Activated CD4-positive, alpha-beta T cell treated with anti-CD3 and anti-CD28 coated beads for 48 hours (primary cell): Measurements from ENCODE around the gene KRTAP5-11.
"Not testable (repeated sequence)": the region's sequence is repeated elsewhere in the genome, so short reads cannot be mapped to it uniquely, and the experiment has no call there.

Source experiments
- DNase-seq: peaks from one replicate; pipeline ENCODE4 v3.0.0-alpha.2; 2020

The KRTAP5-11 gene, protein sequence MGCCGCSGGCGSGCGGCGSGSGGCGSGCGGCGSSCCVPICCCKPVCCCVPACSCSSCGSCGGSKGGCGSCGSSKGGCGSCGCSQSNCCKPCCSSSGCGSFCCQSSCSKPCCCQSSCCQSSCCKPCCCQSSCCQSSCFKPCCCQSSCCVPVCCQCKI

GRCh38 chr11:71582309-71582895 is at the start of gene KRTAP5-11:
Gene KRTAP5-11, minus strand, starts transcription at chr11:71582875. Its CDS starts 38 bp downstream, at chr11:71582837.
- no peak for DNase-seq

GRCh38 chr11:71631551-71631950 is 48.9 kb upstream of the KRTAP5-11 start:
- DNase-seq = not testable (repeated sequence)

GRCh38 chr11:71630071-71630470 is 47.4 kb upstream of the KRTAP5-11 start:
- not testable (repeated sequence) for DNase-seq

GRCh38 chr11:71628943-71629342 is 46.3 kb upstream of the KRTAP5-11 start:
- DNase-seq = not testable (repeated sequence)

DNA sequence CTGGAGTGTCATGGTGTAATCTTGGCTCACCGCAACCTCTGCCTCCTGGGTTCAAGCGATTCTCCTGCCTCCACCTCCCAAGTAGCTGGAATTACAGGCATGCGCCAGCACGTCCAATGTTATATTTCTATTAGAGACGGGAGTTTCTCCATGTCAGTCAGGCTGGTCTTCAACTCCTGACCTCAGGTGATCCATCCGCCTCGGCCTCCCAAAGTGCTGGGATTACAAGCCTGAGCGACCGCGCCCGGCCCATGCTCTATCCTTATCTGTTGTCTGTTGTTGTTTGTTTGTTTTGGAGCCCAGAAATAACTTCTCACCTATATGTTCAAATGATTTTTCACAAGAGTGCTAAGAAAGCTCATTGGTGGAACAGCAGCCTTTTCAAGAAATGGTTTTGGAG is 40.6 kb upstream of the KRTAP5-11 start:
- not testable (repeated sequence) for DNase-seq

- not testable (repeated sequence) for DNase-seq
Observed at GRCh38 chr11:71622561-71622960, 39.9 kb upstream of the KRTAP5-11 start.

DNA sequence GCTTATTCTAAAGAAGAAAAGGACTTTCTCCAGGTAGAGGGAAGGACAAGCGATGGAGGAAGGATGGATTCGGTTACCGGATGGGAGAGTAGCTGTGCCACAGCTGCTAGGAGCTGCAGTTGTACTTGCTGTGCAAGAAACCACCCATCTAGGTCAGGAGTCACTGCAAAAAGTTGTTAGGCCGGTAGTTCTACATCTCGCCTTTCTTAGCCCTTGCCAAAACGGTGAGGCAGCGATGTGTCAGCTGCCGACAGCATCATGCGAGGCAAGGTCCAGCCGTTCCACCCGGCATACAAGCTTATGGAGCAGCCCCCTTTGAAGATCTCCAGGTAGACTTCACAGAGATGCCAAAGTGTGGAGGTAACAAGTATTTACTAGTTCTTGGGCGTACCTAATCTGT is 32.3 kb upstream of the KRTAP5-11 start:
- not testable (repeated sequence) for DNase-seq

DNA sequence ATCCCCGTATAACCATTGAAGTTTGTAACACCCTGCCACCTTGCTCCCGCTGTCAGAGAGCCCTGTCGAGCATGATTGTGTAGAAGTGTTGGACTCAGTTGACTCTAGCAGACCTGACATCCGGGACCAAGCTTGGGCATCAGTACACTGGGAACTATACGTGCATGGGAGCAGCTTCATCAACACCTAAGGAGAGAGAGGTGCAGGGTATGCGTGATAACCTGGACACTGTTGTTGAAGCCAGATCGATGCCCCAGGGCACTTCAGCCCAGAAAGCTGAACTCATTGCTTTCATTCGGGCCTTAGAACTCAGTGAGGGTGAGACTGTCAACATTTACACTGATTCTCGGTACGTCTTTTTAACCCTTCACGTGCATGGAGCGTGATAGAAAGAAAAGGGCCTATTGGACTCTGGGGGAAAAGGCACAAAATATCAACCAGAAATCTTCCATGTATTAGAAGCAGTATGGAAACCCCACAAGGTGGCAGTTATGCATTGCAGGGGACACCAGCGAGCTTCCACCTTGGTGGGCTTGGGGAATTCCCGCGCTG is 31.8 kb upstream of the KRTAP5-11 start:
- not testable (repeated sequence) for DNase-seq

GRCh38 chr11:71613931-71614330 is 31.3 kb upstream of the KRTAP5-11 start:
- DNase-seq = not testable (repeated sequence)

GRCh38 chr11:71611218-71611910 is 28.7 kb upstream of the KRTAP5-11 start:
- DNase-seq = not testable (repeated sequence)

GRCh38 chr11:71608272-71608671 is 25.6 kb upstream of the KRTAP5-11 start:
- DNase-seq = not testable (repeated sequence)

DNA sequence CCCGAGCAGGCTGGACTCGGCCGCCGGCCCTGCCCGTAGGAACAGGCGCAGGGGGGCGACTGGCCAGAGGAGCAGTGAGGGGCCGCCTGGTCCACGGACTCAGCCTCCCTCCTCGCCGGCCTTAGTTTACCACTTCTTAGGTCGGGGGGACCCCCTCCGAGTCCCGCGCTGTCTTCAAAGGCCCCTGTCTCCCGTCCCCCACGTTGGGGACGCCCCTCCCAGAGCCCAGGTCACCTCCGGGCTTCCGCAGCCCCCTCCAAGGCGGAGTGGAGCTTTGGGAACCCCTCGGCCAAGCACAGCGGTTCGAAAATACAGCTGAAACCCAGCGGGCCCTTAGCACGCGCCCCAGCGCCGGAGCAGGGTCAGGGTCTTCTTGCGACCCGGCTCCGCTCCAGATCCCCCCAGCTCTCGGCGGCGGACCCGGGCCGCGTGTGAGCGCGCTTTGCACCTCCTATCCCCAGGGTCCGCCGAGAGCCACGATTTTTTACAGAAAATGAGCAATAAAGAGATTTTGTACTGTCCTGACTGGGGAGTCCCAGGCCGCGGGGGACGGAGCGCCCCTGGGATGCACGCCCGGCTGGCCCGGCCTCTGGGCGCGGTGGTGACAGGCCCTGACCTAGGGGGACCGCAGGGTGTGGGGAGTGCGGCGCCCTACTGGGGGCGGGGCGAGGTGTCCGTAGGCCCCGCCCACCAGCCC is 25.0 kb upstream of the KRTAP5-11 start:
- not testable (repeated sequence) for DNase-seq

DNA sequence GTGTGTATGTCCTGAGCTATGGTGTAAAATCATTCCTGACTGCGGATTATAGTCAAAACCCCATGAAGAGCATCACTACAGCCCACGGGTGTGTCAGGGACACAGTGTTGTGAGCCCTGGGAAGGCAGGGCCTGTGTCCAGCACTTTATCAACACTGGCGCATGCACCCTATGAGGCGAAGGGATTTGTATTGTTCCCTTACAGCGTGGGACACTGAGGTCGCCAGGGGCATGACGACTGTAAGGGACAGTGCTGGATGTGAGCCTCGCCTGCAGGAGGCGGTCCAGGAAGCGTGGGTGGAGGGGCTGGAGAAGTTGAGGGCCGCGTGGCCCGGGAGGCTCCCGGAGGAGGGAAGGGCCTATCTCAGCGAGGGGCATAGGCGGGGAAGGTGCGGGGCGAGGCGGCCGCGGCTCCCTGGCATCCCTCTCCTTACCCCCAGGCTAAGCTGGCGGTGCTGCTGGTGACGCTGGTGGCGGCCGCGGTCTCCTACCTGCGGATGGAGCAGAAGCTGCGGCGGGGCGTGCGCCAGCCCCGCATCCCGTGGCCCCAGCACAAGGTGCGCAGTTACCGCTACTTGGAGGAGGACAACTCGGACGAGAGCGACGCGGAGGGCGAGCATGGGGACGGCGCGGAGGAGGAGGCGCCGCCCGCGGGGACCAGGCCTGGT is 24.3 kb upstream of the KRTAP5-11 start:
- not testable (repeated sequence) for DNase-seq

GRCh38 chr11:71604798-71605488 is 22.3 kb upstream of the KRTAP5-11 start:
- peak; percentile 52 for DNase-seq

- not testable (repeated sequence) for DNase-seq
Observed at GRCh38 chr11:71603221-71603620, 20.5 kb upstream of the KRTAP5-11 start.

- DNase-seq = not testable (repeated sequence)
Observed at GRCh38 chr11:71589546-71589920, 6.9 kb upstream of the KRTAP5-11 start.

DNA sequence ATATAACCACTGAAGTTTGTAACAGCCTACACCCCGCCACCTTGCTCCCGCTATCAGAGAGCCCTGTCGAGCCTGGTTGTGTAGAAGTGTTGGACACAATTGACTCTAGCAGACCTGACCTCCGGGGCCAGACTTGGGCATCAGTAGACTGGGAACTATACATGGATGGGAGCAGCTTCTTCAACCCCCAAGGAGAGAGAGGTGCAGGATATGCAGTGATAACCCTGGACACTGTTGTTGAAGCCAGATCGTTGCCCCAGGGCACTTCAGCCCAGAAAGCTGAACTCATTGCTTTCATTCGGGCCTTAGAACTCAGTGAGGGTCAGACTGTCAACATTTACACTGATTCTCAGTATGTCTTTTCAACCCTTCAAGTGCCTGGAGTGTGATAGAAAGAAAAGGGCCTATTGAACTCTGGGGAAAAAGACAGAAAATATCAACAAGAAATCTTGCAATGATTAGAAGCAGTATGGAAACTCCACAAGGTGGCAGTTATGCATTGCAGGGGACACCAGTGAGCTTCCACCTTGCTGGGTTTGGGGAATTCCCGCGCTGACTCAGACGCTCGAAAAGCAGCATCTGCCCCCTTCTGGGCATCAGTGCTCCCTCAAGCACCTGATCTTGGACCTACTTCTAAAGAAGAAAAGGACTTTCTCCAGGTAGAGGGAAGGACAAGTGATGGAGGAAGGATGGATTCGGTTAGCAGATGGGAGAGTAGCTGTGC is 6.3 kb upstream of the KRTAP5-11 start:
- peak; percentile 83 for DNase-seq

DNA sequence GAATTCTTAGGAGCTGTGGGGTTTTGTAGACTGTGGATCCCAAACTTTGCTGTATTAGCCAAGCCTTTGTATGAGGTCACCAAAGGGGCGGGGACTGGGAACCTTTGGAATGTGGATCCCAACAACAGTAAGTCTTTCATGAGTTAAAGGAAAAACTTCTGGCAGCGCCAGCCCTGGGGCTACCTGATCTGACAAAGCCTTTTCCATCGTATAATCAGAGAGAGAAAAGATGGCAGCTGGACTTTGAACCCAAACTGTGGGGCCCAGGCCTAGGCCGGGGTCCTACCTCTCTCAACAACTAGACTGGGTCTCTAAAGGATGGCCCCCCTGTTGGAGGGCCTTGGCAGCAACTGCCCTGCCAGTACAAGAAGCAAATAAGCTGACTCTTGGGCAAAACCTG is 5.6 kb upstream of the KRTAP5-11 start:
- DNase-seq = not testable (repeated sequence)

GRCh38 chr11:71585673-71586072 is 3.0 kb upstream of the KRTAP5-11 start:
- DNase-seq = not testable (repeated sequence)

- DNase-seq = not testable (repeated sequence)
Observed at GRCh38 chr11:71582969-71583368, 294 bp upstream of the KRTAP5-11 start.

DNA sequence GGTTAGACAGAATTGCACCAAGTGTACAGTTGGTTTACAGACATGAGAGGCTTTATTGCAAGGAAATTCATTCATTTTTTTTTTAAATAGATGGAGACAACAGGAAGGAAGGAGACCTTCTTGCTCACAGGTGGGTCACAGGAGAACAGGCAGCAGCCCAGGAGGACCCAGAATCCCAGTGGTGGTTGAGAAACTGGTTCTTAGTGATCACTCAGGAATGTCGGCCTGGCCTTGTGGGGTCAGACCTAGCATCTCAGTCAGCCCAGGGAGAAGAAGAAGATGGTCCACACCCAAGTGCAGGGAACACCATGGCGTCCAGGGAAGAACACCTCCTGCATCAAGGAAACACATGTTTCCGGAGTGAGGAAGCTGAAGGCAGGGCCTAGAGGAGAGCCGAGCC is 849 bp downstream of the KRTAP5-11 start:
- DNase-seq = no peak
